NCI-H2029 treated with DMSO at 0.1 percent for 48 hours (cell line): ENCODE data around the gene SLC12A2.

Experiments
- DNase-seq: peaks from one replicate; lab custom pipeline; 2025; lab: John Stamatoyannopoulos, UW

Gene SLC12A2

DNA sequence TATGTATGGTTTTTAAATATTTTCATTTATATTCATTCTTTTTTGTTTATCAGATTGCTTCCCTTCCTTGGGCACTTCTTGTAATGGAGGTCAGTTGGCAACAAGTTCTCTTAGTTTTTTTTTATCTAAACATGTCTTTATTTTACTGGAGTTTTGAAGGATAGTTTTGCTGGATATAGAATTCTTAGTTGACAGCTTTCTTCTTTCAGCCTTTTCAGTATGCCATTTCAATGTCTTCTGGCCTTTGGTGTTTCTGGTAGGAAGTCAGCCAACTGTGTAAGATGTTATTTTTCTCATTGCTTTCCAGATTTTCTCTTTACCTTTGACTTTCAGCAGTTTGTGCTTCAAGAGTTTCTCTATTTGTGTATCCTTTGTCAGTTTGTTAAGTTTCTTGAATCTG lies 14.2 kb downstream of the SLC12A2 start:
- DNase-seq: no peak

DNA sequence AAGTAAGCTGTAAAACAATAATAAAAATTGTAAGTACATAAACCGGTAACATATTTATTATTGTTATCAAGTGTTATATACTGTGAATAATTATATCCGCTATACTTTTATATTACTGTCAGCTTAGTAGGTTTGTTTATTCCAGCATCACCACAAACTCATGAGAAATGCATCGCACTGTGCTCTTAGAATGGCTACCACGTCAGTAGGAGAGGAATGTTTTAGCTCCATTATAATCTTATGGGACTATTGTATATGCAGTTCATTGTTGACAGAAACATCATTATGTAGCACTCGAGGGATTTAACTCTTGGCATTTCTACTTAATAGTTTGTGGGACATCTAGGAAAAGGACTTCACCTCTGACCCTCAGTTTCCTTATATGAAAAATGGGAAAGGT lies 16.4 kb downstream of the SLC12A2 start:
- no peak for DNase-seq

DNA sequence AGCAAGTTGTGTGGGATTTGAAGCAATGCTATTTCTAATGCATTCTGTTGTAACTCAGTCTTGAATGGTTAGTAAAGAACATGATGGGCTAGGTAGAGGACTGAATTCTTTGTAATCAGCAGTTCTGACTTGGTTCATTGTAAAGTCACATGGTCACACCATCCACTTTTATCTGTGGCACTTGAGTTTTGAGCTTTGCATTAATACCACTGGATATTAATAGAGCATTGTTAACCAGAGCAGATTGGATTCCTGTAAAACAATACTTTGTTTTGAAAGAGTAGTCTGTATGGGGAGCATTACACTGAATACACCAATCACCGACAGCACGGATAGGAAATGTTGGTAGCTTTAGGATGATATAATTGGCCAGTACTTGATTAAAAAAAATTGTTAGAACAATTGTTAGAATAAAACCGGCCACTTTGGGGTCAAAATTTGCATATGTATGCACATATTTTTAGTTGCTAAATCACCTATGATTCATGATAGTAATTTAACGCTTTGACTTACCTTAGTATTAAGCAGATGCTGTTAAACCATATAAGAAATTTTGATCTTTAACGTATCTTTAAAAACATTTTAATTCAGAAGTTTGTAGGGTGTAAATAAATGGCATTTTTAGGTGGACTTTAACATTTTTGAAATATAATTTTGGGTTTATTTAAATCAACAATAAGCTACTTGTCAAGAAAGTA lies 17.4 kb downstream of the SLC12A2 start:
- no peak for DNase-seq

DNA sequence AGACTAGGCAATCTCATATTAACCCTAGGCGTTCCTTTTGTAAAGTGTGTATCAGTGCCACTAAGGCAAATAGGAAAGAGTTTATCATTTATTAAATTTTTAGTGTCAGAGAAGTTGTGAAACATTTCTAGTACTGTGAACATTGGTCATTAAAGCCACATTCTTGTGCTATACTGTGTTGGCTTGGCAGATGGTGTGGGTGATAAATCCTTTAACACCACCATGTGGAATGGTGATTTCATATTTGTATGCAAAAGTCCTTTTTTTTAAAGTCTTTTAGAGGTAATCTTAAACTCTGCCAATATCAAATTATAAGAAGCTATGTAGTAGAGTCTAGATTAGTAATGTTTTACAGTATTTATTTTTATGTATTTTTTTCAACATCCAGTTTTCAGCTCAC lies 18.1 kb downstream of the SLC12A2 start:
- DNase-seq: no peak

GRCh38 chr5:128105203-128105602 lies 21.6 kb downstream of the SLC12A2 start:
- no peak for DNase-seq

GRCh38 chr5:128109138-128109537 lies 25.6 kb downstream of the SLC12A2 start:
- no peak for DNase-seq

DNA sequence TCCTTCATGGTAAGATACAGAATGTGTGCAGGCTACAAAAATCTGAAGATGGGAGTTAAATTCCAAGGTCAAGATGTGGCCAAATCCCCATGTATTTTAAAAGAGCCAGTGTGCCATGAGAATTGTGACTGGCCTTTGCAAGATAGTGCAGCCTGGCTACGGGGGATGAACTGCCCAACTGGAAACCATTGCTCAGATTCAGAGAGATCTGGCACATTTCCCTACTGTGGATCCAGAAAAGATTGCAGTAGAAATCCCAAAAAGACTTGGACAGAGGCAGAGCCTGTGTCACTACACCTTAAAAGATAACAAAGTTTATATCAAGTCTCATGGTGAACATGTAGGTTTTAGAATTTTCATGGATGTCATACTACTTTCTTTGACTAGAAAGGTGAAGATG lies 26.2 kb downstream of the SLC12A2 start:
- DNase-seq: no peak

- DNase-seq: no peak
These were observed 28.4 kb downstream of the SLC12A2 start for GRCh38 chr5:128111818-128112448.

DNA sequence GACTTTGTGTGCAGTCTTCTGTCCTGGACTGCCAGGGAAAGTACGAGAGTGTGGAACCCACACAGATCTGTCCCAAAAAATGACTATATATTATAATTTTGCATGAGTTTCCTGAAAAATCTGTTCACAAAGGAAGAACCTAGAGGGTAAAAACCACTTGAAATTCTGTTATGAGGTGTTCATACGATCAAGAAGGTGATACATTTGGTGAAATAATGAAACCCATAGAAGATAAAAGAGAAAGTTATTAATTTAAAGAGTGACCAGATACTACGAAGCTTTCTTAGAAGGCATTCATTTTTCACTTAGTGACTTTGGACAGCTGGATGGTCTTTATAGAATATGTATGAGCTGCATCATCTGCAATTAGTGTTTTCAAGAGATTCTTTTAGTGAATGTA lies 32.9 kb downstream of the SLC12A2 start:
- DNase-seq: no peak

- no peak for DNase-seq
These were observed 34.6 kb downstream of the SLC12A2 start for GRCh38 chr5:128118214-128118613.

- DNase-seq: no peak
These were observed 38.1 kb downstream of the SLC12A2 start for GRCh38 chr5:128121651-128122050.

GRCh38 chr5:128123936-128124335 lies 40.4 kb downstream of the SLC12A2 start:
- no peak for DNase-seq

DNA sequence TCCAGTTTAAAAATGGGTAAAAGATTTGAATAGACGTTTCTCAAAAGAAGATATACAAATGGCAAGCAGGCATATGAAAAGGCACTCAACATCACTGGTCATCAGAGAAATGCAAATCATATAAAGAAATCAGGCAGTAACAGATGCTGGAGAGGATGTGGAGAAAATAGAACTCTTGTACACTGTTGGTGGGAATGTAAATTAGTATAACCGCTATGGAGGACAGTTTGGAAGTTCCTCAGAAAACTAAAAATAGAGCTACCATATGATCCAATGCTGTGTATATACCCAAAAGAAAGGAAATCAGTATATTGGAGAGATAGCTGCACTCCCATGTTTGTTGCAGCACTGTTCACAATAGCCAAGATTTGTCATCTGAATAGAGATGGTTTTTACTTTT lies 42.7 kb downstream of the SLC12A2 start:
- DNase-seq: no peak

DNA sequence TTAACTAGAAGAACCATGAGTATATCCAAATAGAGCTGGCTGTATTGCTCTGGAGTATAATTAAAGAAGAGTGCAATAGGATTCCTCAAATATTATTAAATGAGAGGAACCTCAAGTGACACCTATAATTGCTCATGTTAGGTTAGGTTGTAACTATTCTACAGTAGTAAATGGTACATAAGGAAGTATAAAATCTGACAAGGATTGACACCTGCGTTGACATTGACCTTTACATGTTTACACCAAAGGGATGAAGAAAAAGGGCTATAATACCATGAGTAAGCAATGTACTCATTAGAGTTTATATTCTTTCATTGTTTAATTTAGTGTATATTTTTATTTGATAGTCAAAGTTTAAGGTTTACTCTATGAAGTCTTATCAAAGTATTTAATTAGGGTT lies 48.9 kb downstream of the SLC12A2 start:
- DNase-seq: no peak

- no peak for DNase-seq
These were observed 51.7 kb downstream of the SLC12A2 start for GRCh38 chr5:128135286-128135685.

DNA sequence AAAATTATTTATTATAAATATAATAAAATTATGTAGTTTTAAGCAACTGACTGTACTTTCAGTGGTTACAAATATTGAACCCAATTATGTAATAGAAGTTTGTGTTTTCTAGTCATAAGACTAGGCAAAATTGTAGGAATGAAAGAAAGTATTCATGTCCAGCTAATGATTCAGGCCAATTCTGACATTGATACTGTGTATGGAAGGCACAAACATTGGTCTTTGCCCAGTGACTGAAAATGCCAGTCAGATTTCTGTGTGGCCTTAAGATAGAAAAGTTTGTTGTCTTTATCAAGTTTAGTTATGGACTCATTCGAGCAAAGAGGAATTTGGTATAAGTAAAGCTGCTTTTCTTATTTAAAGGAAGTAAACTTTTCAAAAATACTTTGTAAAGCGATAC lies 60.3 kb downstream of the SLC12A2 start:
- DNase-seq: no peak

DNA sequence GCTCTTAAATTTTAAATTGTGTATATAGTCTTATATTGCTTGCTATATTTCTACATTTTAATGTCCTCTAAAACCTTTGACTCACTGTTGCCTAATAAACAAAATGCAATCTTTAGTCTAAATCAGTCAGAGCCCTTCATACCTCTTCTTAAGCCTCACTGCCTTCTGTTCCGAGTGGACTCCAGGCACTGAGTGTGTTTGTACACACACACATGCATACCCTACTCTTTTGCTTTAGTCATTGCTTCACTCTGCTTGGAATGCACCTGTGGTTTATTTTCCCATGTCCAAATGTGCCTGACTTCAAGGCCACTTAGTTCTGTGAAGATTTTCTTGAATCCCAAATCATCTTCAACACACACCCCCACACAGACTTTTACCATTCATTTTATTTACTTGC lies 60.9 kb downstream of the SLC12A2 start:
- no peak for DNase-seq

DNA sequence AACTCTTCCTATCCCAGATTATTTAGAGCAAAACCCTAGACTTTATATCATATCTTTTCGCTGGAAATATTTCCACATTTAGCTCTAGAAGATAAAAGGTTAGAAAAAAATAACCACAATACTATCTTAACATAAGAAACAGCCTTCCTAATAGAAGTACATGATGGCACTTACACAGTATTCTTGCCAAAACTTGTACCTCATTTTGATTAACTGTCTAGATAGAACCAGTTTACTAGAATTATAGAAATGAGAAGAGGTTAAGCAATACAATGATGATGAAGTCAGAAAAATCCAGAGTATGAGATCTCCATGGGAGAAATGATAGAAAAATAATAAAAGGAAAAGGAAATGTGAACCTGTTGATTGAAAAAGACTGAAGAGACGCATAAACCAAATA lies 63.1 kb downstream of the SLC12A2 start:
- no peak for DNase-seq

DNA sequence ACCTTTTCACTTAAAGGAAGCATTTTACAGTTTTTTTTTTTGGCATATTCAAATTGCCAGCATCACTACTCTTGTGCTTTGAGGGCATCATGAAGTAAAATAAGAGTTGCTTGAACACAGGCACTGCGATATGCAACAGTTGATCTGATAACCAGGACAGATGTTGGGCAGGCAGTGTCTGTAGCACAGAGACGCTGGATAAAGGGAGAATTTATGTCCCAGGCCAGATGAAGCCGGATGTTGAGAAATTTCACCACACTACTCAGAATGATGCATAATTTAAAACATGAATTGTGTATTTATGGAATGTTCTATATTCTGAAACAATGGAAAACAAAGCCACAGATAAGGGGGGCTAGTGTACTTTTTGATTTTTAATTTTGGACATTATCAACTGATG lies 71.4 kb downstream of the SLC12A2 start:
- no peak for DNase-seq

- DNase-seq: no peak
These were observed 72.2 kb downstream of the SLC12A2 start for GRCh38 chr5:128155776-128156175.

- DNase-seq: no peak
These were observed 73.0 kb downstream of the SLC12A2 start for GRCh38 chr5:128156521-128156920.

GRCh38 chr5:128158342-128158741 lies 74.8 kb downstream of the SLC12A2 start:
- no peak for DNase-seq

GRCh38 chr5:128163991-128164390 lies 80.4 kb downstream of the SLC12A2 start:
- no peak for DNase-seq

- no peak for DNase-seq
These were observed 85.9 kb downstream of the SLC12A2 start for GRCh38 chr5:128169401-128170017.
